Thyroid gland (tissue), 4 donors: ENCODE results near the gene PYCARD.

Source experiments
- CTCF ChIP-seq, 6 experiments: fragments of 200-600 bp in 3 of 6; fragments of 450-650 bp in 3 of 6; sonication (generic) in 3 of 6; IDR thresholded peaks; one replicate each; pipeline ENCODE4 v1.5.1; 2016 to 2019; ENCODE audit warnings: antibody characterized with exemption in 6 of 6, mild to moderate bottlenecking in 2 of 6, inconsistent platforms in 1 of 6, moderate library complexity in 1 of 6
- POLR2A ChIP-seq, 2 donors: fragments of 450-650 bp; IDR thresholded peaks; one replicate each; pipeline ENCODE4 v1.6.1; 2017; ENCODE audit warnings: antibody characterized with exemption in 2 of 2, mild to moderate bottlenecking in 2 of 2, moderate library complexity in 1 of 2

GRCh38 chr16:31248344-31248743 lies 45.8 kb upstream of the PYCARD start:
- TF ChIP-seq POLR2A (IDR thresholded peaks at IDR 0.05) = no peak
- no peak for TF ChIP-seq CTCF (IDR thresholded peaks at IDR 0.05)
